ACHN (cell line): Measurements from ENCODE around the gene FIBCD1.
A peak's percentile ranks its signal among the peaks of the same experiment; 100 is the strongest.
"Not testable (repeated sequence)": the region's sequence is repeated elsewhere in the genome, so short reads cannot be mapped to it uniquely, and the experiment has no call there.

Source experiments
- DNase-seq: peaks from one replicate; pipeline ENCODE4 v3.0.0-alpha.2; 2015
- in situ Hi-C: cut with HindIII; loops from 2 replicates; pipeline ENCODE4 v1.10.0; 2017; ENCODE audit warnings: low sequenced_read_pairs, low pct_ligation_motif_present, low pct_unique_long_range_greater_than_20kb

The FIBCD1 gene

DNA sequence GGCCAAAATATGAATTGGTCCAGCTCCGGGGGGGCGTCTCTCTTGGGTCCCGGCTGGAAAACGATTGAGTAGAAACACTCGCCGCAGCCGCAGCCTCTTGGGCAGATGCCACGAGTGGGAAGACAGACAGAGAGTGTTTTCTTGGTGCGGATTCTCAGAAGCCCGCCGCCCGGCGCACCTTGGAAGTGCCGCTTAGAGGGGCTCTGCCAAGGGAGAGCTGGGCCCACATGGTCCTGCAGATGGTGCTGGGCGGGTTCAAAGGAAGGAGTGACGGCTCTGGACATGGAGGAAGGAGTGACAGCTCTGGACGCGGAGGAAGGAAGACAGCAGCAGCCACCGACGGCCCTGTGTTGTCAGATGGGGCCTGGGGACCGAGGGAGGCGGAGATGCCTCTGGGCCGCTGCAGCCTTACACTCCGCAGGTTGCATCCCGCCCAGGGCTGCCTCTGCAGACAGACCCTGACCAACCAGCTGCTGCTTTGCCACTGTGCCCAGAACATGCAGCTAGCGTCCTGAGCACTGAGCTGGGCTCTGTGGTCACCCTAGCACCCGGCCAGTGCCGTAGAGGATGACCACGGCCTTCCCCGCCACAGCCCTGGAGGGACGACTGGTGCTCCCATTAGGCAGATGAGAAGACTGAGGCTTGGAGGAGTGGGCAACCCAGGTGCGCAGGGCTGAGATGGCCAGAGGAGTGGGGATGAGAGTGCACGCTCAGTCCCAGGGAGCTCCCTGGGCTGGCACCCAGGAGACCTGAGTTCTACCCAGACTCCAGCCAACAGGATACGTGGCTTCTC lies 21.7 kb downstream of the FIBCD1 start:
- in situ Hi-C loops: no loop called here

GRCh38 chr9:130915096-130915447 lies 24.0 kb downstream of the FIBCD1 start:
- in situ Hi-C loops: no loop called here
- DNase-seq: no peak

More for the DNA sequence above, 21.7 kb downstream of the FIBCD1 start:
- no peak for DNase-seq

DNA sequence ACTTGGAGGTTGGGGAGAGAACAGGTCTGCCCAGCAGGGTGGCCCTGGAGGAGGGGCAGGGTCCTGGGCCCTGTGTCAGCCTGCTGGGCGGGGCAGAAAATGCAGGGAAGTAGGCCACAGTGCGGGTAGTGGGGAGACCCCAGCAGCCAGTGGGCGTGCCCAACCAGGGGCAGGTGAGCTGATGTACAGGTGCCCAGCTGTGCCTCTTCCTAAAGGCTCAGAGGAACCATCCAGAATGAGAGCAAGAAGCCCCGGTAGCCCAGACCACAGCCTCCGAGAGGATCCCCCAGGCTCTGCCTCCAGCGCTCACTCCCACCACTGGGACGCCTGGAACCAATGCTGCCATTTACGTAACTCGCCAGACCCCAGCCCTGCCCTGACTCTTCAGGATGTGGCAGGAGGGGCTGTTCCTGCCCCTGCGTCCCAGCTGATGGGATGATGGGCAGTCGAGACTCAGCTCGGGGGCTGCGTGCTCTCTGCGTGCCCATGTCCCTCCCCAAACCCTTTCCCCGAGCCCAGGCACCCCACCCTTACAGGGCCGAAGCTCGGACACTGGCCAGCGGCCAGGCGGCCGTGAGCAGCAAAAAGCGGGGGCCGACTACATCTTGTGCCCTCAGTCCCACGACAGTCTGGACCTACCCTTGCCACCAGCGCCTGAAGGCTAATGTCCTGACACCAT lies 24.5 kb downstream of the FIBCD1 start:
- DNase-seq: no peak
- in situ Hi-C loops: no loop called here

- in situ Hi-C loops: no loop called here
- DNase-seq: no peak
Measured at GRCh38 chr9:130913599-130914416, 25.2 kb downstream of the FIBCD1 start.

DNA sequence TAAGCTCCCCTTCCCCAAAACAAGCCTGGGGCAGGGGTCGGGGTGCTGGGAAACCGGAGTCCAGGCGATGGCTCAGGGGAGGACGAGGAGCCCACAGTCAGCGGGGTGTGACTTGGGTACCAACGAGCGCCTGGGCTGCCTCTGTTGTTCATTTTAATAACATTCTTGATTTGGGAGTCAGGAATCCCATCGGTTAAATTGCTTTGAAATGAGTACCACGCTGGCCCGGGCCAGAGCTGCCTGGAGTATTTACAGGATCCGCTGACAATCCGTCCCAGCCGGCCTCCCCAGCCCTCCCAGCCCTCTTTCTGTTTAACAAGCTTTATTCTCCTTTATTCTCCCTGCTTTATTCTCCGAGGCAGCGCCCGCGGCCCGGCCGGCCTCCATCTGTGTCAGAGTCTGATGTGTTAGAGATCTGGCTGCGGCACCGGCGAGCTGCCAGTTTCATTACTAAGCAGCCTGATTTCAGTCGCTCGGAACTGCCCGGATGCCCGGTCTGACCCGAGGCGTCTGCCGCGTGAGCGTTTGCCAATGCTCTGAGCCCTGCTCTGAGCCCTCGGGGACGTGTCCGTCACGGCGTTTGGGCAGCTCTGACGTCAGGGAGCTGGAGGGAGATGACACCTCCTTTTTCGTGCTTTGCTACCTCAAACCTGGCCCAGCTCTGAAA lies 26.0 kb downstream of the FIBCD1 start:
- peak; percentile 82 for DNase-seq
- in situ Hi-C loops: no loop called here

DNA sequence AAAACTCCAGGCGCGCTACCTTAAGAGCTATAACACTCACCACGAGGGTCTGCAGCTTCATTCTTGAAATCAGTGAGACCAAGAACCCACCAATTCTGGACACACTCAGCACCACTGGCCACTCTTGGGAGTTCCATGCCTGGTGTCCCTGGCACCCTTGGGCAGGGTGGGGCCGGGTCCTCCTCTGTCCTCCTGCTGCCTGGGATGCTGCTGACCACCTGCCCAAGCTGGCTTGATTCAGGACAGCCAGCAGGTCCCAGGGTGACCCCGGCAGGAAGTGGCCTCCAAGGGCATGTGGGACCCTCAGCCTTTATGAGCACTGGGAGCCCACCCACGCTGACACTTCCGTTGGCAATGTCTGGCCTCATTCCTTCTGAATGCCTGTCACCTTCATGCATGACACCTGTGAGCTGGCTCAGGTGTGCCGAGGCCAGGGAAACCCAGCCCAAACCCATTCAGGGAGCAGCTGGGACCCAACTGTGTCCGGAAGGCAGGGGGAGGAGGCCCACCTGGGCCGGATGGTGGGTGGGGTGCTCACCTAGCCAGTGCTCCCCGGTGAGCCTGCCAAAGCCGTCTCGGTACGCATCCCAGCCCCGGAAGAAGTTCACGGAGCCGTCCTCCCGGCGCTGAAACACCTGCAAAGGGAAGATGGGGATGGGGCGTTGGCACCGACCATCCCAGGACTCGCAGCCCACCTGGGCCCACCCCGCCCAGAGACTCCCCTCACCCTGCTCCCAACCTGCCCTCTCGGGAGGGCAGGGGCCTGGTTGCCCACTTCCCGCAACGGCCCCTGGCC lies 27.6 kb downstream of the FIBCD1 start:
- no peak for DNase-seq
- in situ Hi-C loops: no loop called here

DNA sequence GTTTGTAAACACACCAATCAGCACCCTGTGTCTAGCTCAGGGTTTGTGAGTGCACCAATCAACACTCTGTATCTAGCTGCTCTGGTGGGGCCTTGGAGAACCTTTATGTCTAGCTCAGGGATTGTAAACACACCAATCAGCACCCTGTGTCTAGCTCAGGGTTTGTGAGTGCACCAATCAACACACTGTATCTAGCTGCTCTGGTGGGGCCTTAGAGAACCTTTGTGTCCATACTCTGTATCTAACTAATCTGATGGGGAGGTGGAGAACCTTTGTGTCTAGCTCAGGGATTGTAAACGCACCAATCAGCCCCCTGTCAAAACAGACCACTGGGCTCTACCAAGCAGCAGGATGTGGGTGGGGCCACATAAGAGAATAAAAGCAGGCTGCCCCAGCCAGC lies 28.4 kb downstream of the FIBCD1 start:
- DNase-seq, in situ Hi-C loops: not testable (repeated sequence)

- DNase-seq, in situ Hi-C loops: not testable (repeated sequence)
Measured at GRCh38 chr9:130910041-130910440, 29.0 kb downstream of the FIBCD1 start.

DNA sequence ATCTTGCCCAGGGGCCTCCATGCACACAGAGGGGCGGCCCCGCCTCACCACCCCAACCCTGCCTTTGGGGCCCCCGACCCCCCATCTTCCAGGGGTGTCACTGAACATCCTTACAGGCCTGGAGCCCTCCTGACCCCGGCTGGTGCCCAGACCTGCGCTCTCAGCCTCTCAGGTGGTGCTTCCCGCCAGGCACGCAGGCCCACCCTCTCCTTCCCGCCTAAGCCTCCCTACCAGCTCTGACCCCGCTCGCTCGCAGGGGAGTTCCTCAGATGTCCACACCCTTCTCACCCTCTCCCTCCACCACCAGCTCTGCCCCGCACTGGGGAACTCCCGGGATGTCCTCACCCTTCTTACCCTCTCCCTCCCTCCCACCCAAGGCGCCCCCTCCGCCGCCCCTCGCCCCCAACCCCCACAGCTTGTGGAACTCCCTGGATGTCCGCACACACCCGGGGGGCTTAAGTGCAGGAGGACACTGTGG lies 30.1 kb downstream of the FIBCD1 start:
- in situ Hi-C loops: no loop called here
- no peak for DNase-seq

GRCh38 chr9:130908146-130908877 lies 30.7 kb downstream of the FIBCD1 start:
- in situ Hi-C loops: no loop called here

DNA sequence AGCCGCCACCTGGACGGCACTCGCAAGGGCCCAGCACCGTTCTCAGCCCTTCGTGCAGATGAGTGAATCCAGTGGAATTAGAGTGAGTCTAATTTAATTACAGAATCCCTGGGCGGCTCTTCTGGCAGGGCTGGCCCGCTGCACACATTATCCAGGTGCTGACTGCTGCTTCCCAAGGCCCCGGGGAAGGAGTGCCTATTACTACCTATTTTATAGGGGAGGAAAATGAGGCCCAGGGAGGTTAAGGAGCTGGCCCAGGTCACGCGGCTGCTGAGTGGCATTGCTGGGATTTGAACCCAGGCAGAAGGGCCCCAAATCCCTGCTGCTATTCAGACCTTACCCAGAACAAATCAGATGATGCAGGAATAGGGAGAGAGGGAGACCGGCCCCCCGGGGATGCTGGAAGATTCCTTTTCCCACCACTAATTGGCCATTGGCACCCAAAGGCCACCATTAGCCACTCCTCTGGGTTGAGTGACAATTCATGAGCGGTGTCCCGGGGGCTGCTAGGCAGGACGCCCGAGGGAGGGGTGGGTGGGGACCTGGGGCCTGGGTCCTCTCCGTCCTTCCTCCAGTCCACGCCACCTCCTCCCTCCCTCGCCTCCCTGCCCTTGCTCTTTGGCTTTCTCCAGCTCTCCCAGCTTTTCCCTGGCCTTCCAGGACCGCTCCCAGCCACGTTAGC lies 32.2 kb downstream of the FIBCD1 start:
- in situ Hi-C loops: no loop called here

More at GRCh38 chr9:130908146-130908877, 30.7 kb downstream of the FIBCD1 start:
- DNase-seq: no peak

GRCh38 chr9:130905902-130906734 lies 32.9 kb downstream of the FIBCD1 start:
- no peak for DNase-seq
- in situ Hi-C loops: no loop called here

More for the DNA sequence above, 32.2 kb downstream of the FIBCD1 start:
- no peak for DNase-seq

DNA sequence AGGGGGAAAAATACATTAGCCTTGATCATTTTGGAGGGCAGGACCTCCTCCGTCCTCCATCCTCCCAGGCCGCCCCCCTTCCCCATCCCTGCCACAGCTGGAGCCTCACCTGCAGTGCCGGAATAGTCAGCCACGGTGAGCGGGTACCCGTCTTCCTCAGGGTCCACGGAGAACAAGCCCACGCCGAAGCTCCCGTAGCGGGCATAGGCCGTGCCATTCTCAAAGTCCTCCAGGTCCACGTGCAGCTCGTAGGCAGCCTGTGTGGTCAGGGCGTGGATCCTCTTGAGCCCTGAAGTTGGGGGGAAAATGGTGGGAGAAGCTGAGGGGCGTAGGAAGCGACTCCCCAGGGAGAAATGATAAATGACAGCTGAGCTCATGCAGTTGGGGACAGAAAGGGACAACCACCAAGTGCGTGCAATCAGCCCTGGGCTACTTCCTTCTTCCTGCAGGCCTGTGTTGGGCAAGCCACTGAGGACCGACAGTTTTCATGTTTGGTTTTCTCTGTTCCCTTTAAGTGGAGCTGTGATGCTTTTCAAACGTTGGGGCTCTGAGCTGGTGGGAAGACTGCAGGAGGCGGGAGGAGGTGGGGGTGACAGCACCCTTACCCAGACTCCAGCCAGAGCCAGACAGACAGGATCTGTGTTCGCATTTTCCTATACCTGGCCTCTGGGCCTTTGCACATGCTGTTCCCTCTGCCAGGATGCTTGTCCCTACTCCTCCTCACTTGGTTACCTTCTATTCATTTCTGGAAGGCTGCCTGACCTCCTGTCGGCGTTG lies 33.7 kb downstream of the FIBCD1 start:
- no peak for DNase-seq
- in situ Hi-C loops: no loop called here

DNA sequence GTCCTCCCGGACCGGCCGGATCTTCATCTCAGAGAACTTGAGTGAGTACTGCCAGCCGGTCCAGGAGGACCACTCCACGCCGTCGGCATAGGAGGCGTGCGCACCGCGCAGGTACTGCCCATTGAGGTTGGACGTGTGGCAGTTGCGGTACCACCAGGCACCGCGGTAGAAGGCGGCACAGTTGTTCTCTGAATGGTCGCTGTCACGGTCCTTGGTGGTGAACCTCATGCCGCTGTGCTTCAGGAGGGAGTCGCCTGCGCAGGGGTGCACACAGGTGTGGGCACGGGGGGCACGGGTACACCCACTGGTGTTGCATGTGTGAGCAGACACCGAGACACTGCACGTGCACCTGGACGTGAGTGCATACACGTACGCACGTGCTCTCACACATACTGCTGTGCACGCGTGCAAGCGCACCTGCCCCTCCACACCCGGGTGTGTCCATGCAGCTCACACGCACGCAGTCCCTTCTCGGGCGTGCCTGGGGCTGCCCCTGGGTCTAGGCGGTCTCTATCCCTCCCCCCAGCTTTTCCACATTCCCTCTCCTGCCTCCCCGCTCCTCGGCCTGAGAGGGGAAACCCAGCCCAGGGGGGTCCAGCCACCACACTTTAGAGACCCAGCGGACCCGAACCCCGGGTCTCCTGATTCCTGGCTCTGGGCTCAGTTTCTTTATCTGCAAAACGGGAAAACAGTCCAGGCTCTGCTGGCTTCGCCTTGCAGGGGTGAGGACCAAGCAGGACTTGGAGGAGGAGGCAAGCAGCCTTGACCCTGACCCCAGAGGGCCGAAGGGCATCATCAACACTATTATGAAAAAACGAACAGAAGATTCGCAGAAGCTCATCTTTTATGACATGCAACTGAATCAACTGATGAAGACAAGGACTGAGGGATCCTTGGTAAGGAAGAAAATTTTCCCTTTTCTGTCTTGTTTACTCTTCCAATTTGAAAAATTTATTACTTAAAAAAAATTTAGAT lies 34.7 kb downstream of the FIBCD1 start:
- DNase-seq: no peak
- in situ Hi-C loops: no loop called here
